Measurements from ENCODE around the gene PPIF.

The PPIF gene

DNA sequence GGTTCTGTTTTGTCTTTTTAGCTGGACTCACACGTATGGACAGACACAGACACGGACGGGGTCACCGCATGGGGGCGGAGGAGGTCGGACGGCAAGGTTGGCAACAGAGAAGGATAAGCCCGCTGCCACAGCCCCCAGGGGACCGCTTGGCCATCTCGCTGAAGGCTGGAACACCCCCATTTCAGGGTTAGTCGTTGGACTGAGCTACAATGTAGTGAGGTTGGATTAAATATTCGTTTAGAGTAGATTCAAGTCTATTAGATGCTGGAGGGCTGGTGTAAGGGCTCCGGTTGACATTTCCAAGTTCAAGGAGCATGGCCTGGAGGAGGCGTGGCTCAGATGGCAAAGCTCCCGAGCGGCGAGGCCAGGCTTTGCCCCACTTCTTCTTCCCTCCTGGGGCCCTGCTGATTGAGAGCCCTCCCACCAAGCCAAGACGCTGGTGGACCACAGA lies 35.2 kb downstream of the PPIF start:
- no peak for DNase-seq (ENCODE audit: low read depth, low spot score)
- TF ChIP-seq, protein P1, sequence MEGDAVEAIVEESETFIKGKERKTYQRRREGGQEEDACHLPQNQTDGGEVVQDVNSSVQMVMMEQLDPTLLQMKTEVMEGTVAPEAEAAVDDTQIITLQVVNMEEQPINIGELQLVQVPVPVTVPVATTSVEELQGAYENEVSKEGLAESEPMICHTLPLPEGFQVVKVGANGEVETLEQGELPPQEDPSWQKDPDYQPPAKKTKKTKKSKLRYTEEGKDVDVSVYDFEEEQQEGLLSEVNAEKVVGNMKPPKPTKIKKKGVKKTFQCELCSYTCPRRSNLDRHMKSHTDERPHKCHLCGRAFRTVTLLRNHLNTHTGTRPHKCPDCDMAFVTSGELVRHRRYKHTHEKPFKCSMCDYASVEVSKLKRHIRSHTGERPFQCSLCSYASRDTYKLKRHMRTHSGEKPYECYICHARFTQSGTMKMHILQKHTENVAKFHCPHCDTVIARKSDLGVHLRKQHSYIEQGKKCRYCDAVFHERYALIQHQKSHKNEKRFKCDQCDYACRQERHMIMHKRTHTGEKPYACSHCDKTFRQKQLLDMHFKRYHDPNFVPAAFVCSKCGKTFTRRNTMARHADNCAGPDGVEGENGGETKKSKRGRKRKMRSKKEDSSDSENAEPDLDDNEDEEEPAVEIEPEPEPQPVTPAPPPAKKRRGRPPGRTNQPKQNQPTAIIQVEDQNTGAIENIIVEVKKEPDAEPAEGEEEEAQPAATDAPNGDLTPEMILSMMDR (IDR thresholded peaks at IDR 0.05; ENCODE audit: low read depth, low read length), result no peak
- no peak overlapping the region for H3K4me3 ChIP-seq (ENCODE audit: low read depth, low read length)
- in situ Hi-C loops (cut with HindIII; ENCODE audit: low sequenced_read_pairs), result no loop called here

DNA sequence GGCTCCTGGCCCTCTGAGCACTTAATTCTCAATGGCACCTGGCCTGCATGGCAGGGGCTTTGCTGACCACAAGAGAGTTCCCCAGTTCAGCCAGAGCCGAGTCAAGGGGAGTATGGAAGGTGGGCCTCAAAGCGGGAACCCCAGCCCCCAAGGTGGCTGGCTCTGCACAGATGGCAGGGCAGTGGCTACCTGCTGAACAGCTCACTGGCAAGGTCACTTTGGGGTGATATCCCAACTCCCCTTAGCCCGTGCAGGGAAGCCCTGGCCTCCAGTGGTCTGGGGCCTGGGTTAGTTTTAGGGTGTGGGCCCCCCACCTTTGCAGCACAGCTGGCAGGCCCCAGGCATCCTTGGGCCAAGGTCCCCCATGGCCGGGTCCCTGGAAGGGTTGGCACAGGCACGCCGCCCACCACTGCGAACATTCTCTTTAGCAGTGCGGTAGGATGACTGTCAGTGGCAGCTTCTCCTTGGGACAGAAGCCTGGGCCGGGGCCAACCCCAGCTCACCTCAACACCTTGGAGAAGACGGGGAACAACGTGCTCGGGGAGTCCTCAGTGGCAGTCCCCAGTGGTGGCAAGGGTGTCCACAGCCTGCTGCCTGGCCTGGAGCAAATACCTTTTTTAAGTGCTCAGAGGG lies 36.8 kb downstream of the PPIF start:
- in situ Hi-C loops (cut with HindIII; ENCODE audit: low sequenced_read_pairs), result no loop called here
- H3K4me3 ChIP-seq (ENCODE audit: low read depth, low read length), result no peak overlapping the region
- DNase-seq (ENCODE audit: low read depth, low spot score), result no peak
- TF ChIP-seq, protein P1 (IDR thresholded peaks at IDR 0.05; ENCODE audit: low read depth, low read length), result no peak

DNA sequence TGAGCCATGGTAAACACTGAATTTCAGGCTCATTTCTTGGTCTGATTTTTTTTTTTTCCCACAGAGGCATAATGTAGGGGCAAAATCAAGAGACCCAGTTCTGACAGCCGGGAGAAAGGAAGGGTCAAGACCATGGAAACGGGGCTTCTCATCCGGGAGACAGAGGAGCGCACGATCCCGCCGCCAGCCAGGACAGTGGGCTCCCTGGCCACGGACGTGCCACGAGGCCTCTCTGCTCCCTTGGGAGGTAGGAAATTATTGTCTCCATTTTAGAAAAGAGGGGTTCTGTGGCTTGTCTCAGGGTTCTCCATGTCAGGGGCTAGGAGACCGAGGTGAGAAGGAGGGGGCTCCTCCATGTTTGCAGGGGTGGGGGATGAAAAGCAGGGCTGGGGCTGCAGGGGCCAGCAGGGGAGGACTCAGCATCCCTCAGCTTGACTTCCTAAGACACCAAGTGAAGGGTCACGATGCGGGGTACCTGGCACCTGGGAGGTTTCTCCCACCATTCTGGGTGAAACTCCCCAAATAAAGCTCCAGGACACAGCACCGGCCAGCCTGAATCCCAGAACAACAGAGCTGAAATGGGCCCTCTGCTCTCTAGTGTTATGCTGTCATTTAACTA lies 37.6 kb downstream of the PPIF start:
- TF ChIP-seq, protein P1 (IDR thresholded peaks at IDR 0.05; ENCODE audit: low read depth, low read length), result no peak
- H3K4me3 ChIP-seq (ENCODE audit: low read depth, low read length), result no peak overlapping the region
- DNase-seq (ENCODE audit: low read depth, low spot score), result no peak
- in situ Hi-C loops (cut with HindIII; ENCODE audit: low sequenced_read_pairs), result no loop called here

DNA sequence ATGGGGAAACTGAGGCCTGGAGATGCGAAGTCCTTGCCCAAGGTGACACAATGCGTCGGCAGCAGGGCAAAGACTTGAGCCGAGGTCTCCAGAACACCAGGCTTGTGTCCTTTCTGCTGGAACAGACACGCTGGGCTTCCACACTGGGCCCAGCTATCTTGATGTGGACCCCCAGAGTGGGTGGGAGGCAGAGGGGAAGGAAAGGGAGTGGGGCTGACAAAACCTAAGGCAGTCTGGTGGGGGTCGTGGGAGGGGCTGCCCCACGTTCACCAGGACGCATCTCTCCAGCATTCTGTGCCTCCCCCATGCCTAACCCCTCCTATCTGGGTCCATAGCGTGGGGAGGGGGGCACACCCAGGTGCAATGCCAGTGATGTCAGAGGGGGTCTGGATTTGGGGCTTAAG lies 38.1 kb downstream of the PPIF start:
- no peak overlapping the region for H3K4me3 ChIP-seq (ENCODE audit: low read depth, low read length)
- DNase-seq (ENCODE audit: low read depth, low spot score), result no peak
- TF ChIP-seq, protein P1 (IDR thresholded peaks at IDR 0.05; ENCODE audit: low read depth, low read length), result no peak
- in situ Hi-C loops (cut with HindIII; ENCODE audit: low sequenced_read_pairs), result no loop called here

DNA sequence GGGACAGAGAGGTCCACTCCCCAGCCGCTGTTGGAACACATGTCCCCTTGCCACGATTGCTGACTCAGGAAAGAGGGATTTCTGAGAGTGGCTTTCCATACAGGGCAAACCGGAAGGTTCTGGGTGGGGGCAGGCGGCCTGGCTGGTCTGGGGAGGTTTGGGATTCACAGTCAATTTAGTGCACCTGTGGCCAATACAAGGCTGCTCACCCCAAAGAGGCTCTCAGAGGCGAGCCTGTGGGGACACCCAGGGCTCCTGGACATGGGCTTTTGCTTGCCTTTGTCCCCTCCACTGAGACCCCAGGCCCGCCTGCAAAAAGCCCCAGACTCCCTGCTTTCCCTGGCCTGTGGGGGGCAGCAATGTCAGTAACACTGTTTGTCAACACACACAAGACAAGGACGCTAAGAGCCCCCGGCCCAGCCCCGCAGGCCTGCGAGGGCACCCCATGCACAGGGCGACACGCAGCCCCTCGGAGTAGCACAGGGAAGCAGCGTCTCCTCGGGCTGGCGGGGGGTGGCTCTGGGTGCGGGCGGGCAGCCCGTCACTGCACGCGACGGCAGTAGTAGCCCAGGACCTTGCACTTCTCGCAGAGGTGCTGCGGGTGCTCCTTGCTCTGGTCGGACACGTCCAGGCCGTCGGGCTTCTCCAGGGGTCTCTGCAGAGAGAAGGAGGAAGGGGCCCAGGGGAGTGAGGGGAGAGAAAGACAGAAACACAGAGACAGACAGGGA lies 38.7 kb downstream of the PPIF start:
- in situ Hi-C loops (cut with HindIII; ENCODE audit: low sequenced_read_pairs), result no loop called here
- no peak for DNase-seq (ENCODE audit: low read depth, low spot score)
- TF ChIP-seq, protein P1 (IDR thresholded peaks at IDR 0.05; ENCODE audit: low read depth, low read length), result peak; percentile 11
- no peak overlapping the region for H3K4me3 ChIP-seq (ENCODE audit: low read depth, low read length)

DNA sequence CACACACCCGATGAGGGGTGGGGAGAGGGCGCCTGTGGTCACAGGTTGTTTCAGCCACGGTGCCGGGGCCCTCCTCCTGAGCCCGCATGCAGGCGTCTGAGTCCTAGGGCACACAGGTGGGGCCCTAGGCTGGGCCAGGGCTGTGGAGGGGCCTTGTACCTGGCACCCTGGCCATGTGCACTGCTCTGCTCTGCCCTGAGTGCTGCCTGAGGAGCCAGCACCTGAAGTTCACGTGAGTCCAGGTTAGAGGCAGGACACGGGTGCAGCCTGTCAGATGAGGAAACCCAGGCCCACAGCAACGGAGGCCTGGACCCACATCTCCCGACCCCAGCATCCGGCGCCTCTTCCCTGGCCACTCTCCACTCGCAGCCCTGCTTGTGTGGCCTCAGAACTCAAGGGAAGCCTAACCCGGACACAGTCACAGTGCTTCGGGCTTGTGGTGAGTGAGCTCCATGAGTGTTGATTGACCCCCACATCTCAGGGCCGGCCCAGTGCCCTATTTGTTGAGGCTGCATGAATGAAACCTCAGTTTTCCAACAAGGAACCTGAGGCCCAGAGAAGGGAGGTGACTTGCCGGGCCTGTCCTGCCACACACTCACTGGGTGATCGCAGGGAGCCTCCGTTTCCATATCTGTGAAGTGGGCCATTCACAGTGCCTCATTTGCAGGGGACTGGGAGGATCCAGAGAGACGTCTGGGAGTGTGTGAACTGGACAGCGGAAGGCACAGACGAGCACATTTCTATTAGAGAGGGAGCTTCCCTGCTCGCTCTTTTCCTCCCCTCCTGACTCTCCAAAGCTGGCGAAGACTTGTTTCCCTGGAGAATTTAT lies 39.6 kb downstream of the PPIF start:
- TF ChIP-seq, protein P1 (IDR thresholded peaks at IDR 0.05; ENCODE audit: low read depth, low read length), result no peak
- in situ Hi-C loops (cut with HindIII; ENCODE audit: low sequenced_read_pairs), result no loop called here
- DNase-seq (ENCODE audit: low read depth, low spot score), result no peak
- no peak overlapping the region for H3K4me3 ChIP-seq (ENCODE audit: low read depth, low read length)
